GM21576 (cell line): Measurements from ENCODE around the gene ULBP2.
"Not testable (repeated sequence)": the region's sequence is repeated elsewhere in the genome, so short reads cannot be mapped to it uniquely, and the experiment has no call there.

Experiments
- ATAC-seq: cut with Tn5 transposase; IDR thresholded peaks from one replicate; pipeline ENCODE4 v1.9.1; 2021; ENCODE audit warnings: mild to moderate bottlenecking, moderate library complexity; ENCODE audit not compliant: unreplicated experiment

Gene ULBP2

DNA sequence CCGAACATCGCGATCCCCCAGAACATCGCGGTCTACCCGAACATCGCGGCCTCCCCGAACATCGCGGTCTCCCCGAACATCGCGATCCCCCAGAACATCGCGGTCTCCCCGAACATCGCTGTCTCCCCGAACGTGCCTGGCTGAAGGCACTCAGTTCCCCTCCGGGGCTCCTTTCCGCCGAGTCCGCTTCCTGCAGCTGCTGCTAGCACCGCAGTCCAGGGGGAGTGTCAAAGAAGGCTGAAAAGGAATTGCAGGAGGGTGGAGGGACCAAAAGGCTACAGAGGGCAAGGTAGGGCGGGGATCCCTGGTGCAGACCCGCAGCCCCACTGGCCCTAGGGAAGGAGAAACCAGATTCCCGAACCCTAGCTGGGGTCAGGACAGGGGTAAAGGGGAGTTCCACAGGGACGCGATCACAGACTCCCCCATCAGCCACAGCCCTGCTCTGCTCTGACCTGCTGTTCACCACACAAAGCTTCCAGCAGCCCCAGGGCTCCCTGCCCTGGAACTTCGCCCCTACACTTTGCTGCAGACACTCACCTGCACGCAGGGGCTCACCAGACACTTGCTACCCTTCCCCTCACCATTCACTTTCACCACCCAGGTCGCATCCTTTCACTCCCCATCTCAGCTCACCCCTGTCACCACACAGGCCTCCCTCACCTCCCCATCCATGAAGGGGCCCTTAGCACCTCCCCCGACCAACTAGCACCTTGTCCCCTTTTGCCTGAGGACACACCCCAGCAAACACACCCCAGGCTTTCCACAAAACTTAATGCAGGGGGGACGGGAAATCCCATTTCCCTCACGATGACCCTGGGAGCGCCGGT lies 23.6 kb downstream of the ULBP2 start:
- ATAC-seq, result no peak

DNA sequence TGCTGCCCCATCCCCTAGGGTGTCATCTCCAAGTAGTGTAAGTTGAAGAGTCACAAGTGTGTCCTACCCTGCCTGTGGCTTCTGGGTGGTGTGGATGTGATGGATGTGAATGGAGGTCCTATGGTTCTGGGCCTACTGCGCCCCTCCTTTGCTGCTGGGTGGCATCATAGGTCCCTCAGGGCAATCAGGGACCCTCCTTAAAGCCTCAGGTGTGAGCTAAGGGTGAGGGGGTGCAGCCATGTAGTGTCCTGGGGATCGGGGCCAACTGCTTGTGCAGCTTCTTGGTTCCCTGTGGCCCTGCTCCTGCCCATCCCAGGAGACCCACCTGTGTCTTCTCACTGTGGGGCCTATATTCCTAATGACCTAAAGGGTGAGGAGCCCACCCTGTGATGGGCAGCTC lies 24.5 kb downstream of the ULBP2 start:
- not testable (repeated sequence) for ATAC-seq

DNA sequence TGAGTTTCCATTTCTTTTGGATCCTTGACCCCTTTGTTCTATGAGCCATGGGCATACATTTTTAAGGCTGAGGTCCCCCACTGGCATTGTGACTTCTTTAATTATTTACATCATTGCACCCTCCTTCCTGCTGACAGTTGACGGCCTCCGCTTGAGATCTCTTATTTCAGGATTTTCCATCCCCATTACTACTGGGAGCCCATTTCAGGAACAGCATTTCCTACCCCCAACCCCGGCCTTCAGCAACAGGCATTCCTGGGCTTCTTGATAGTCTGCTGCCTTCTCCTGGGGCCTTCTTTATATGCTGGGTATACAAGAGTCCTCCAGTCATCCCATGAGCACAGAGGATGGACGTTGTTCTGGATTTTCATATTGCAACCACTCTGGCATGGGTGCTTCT lies 25.8 kb downstream of the ULBP2 start:
- no peak for ATAC-seq

DNA sequence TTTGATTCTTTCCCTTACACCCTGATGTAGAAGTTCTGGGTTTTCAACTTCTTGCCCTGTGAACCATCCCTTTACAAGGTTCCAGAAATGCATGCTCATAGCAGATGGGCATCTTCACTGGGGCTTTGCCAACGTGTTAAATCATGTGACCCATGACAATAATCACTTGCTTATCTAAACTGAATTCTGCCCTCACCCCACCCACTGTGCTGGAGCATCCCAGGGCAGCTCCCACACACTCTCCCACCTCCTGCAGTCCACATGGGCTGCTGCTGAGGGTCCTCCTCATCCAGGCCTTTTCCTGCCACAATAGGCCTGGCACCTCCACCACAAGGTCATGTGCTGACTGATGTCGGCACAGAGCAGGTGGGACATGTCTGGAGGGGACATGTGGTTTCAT lies 26.2 kb downstream of the ULBP2 start:
- ATAC-seq, result not testable (repeated sequence)

DNA sequence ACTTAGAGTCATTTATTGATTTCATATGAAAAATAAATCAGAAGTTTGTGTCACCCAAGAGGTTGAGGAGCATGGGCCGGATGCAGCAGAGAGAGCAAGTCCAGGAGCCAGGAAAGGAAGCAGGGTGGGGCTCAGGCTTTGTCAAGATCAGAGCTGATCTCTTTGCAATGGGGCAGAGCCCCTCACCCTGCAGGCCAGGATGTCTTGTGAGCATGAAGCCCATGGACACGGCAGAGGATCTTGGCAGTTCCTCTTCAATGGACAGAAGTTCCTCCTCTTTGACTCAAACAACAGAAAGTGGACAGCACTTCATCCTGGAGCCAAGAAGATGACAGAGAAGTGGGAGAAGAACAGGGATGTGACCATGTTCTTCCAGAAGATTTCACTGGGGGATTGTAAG lies 27.1 kb downstream of the ULBP2 start:
- ATAC-seq, result not testable (repeated sequence)

DNA sequence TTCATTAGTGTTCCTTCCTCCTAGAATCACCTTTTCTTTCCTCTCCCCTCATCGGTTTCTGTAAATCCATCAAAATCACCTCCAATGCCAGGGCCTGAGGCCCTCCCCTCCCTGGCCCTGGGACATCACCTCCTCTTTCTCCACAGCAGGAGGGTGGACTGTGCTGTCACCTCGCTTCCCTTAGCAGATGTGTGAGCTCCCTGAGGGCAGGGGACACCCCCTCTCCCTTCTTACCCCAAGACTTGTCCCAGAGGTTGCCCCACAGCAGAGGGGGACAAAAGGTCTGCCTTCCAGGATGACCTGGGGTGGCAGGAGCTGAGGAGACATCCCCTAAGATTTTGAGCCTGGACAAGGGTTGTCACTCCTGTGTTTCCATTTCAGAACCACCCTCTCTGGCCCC lies 27.8 kb downstream of the ULBP2 start:
- no peak for ATAC-seq

DNA sequence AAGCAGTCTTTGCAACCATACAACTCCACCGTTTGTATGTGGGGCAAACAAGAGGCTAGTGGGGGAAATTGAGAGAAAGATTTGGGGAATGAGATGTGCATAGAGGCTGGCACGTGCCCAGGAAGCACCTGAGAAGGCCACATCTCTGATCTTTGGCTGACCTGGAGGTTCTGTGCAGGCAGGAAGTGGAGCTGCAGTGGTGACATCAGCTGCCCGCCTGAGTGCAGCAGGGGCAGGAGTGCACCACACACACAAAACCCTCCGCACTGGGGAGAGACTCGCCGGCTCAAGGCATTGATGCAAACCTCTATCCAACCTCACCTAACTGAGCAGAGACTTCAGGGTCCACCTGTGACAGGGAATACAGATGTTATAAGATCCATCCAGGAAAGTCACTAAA lies 32.6 kb downstream of the ULBP2 start:
- ATAC-seq, result not testable (repeated sequence)

DNA sequence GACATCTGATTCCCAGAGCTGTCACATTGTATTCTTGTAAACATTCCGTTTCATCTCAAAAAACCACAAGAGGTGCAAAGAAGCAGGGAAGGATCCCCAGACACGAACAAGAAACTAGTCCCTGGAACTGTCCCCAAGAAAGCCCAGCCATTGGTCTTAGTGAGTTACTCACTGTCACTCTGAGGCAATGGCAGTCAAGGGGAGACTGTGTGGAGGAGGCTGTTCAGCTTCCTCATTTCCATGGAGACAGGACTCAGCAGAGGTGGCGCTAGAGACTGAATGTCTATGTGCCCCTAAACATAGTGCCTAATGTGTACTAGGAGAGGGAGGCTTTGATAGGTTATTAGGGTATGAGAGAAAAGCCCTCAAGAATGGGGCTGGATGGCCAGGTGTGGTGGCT lies 33.0 kb downstream of the ULBP2 start:
- no peak for ATAC-seq

DNA sequence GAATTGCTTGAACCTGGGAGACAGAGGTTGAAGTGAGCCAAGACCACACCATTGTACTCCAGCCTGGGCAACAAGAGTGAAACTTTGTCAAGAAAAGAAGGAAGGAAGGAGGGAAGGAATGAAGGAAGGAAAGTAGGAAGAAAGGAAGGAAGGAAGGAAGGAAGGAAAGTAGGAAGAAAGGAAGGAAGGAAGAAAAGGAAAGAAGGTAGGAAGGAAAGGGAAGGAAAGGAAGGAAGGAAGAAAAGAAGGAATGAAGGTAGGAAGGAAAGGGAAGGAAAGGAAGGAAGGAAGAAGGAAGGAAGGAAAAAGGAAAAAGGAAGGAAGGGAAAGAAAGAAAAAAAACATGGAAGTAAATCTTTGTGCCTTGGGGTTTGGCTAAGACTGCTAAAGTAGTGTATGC lies 33.6 kb downstream of the ULBP2 start:
- no peak for ATAC-seq

DNA sequence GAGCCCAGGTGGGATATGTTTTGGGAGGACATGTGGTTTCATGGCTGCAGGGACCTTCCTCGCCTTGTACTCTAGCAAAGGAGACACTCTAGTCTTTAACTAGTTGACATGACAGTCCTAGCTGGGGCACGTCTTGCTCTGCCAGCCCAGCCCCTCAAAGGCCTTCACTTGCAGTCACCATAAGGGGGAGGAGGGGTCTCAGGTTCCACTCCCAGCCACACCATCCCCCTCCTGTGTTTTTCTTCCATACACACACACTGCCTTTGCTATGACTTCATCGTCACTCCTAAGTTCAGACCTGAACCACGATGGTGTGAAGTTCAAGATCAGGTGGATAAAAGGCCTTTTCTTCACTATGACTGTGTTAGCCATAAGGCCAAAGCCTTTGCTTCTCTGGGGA lies 35.4 kb downstream of the ULBP2 start:
- no peak for ATAC-seq

DNA sequence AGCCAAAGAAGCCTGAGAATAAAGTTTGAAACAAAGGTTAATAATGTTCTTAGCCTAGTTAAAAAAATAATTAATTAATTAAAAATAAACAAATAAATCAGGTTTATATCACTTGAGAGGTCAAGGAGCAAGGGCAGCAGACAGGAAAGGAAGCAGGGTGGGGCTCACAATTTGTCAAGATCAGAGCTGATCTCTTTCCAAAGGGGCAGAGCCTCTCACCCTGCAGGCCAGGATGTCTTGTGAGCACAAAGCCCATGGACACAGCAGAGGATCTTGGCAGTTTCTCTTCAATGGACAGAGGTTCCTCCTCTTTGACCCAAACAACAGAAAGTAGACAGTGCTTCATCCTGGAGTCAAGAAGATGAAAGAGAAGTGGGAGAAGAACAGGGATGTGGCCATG lies 36.8 kb downstream of the ULBP2 start:
- no peak for ATAC-seq

DNA sequence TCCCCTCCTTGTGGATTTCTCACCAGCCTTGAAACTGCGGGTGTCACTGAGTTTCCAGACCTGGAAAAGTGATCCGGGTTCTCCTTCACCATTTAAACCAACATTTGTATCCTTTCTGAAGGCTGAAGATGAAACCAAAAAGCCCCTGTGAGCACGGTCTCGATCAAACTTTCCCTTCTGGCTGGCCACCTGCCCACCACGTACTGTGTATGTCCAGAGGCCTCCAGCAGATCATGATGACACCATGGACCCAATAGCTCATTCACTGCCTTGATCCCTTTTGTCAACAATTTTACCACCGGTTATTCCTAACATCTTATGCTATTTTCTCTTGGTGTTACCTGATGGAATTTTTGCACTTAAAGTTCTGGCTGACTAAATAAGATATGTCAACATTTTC lies 37.5 kb downstream of the ULBP2 start:
- ATAC-seq, result no peak

DNA sequence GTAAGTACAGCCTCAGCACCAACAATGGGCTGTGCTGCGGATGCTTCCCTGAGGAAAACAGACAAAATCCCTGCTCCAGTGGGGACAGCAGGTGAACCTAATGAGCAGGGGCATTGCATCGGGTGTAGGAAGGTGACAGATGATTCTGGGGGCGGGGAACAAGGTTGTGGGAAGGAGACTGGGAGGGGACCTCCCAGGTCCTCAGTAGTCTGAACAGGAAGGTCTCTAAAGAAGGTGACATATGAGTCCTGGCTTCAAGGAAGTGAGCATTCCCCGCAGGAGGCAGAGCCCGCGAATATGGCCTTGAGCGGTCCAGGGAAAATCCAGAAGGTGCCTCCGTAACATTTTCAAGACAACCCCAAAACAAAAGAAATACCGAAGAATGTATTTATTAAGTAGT lies 41.3 kb downstream of the ULBP2 start:
- ATAC-seq, result no peak

DNA sequence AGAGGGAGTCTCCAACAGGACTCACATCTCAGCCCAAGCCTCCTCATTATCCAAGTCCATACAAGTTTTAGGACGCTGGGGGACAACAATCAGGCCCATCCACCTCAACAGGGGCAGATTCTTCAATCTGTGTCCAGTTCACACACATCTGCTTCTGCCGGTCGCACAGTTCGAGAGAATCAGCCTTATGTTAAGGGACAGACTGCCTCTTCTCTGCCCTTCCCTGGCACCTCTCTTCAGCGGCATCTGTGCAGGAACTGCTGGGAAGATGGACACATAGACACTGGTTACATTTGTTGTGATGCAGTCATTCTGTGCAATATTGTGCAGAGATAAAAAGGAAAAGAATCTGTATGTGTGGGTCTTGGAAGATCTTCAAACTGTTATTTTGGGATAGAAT lies 43.0 kb downstream of the ULBP2 start:
- ATAC-seq, result no peak

DNA sequence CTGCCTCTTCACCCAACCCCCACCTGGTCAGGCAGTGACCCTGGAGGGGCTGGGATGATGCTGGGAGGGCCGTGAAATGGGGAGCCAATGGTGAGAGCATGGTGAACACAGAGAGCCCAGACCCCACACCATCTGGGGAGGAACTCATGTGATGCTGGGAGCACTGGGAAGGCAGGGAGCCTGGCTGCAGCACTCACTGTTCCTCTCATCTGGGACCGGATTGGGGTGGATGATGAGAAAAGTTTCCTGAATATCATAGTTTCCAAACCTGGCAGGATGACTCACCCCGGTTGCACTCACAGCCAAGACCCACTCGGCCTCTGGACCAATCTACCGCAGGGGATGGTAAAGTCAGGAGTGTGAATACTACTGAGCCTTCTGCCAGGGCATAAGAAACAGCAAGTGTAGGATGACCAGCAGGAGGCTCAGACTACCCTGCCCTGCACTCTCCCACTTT lies 43.7 kb downstream of the ULBP2 start:
- no peak for ATAC-seq

DNA sequence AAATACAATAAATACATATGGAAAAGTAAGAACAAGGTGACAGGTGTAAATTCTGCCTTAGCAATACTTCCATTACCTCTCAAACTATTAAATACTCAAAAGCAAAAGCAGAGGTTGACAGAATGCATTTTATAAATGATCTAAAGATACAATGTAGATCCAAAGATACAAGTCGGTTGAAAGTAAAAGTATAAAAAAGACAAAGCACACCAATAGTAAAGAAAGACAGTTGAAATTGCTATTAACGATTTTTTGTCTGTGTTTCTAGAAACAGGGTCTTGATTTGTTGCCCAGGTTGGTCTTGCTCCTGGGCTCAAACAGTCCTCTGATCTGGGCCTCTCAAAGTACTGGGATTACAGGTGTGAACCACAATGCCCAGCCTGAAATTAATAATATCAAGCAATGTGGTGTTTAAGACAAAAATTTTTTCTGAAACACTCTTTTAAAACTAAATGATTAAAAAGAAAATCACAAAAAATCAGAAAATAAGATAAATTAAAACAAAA lies 45.8 kb downstream of the ULBP2 start:
- ATAC-seq, result no peak

DNA sequence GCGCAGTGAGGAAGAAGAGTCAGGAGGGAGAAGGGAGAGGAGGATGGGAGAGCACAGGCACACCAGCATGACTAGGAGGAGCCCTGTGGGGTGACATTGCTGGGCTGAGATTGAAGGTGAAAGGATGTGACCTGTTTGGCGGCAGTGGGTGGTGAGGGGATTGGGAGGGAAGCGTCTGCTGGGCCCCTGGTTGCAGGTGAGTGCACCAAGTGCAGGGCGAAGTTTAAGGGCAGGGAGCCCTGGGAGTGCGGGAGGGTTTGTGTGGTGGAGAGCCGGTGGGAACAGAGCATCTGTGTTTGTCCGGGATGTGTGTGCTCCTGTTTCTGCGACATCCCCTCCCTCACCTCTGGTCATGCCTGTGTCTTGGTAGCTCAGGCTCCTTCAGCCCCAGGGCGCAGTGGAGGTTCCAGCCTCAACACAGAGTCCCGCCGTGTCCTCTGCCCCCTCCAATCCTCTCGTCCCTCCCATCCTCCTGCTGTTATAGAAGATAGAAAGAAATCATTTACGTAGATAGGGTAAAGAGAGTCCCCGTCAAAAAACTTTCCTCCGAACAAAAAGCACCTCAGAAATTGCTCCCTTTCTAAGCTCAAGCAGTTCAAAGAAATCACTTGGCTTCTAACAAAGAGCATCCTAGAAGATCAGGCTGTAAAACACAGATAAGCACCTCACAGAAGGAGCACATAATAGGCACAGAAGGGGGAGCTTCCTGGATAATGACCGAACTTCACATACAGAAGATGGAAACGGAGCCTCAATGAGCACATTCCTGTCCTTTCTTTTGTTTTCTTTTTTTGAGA lies 46.9 kb downstream of the ULBP2 start:
- ATAC-seq, result no peak

DNA sequence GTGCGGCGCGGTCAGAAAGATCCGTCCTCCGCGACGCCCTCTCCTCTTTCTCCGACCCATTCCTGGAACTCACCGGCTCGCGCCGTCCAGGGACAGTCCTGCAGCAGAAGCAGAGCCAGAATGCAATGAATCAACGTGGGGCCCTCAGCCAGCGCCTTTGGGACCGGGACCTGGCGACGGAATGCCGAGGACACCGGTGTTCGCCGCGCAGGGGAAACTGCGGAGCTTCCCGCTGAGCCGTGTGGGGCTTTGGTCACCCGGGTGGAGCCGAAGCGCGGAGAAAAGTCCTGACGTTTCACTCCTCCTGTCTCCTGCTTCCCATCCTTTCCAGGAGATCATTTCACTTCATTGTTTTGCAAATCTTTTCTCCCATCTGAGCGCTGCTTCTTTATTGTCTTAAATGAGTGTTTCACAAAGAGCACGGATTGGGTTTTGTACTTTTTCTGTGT lies 48.4 kb downstream of the ULBP2 start:
- ATAC-seq, result no peak

DNA sequence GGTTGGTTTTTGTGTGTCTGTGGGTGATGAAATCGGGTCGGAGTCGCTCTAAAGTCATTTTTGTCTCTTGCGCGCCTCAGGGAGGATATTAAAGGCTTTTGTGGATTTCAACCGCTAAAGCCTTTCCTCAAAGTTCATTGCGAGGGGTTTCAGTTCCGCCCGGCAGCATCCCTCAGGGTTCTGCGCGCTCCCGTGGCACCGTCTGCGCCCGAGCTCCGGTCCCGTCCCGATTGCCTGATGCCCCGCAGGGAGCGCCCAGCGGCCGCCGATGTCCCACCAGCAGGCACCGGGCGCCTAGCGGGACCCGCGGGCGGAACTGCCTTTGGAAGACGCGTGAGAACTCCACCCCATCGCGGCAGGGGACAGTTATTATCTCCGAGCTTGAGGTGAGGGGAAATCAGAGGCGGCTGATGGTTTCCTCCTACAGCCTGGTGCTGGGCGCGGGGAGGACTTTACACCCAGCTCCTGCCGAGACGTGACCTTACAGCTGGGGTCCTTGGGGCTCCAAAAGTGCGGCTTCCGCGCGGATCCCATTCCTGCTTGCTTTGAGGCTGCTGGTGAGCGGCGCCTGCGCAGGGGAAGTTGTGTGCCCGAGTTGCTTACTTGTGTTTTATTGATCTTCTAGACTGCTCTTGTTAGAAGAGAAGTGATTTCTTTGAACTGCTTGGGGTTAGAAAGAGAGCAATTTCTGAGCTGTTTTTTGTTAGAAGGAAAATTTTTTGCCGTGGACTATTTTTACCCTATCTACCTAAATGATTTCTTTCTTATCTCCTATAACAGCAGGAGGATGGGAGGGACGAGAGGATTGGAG lies 49.1 kb downstream of the ULBP2 start:
- no peak for ATAC-seq

DNA sequence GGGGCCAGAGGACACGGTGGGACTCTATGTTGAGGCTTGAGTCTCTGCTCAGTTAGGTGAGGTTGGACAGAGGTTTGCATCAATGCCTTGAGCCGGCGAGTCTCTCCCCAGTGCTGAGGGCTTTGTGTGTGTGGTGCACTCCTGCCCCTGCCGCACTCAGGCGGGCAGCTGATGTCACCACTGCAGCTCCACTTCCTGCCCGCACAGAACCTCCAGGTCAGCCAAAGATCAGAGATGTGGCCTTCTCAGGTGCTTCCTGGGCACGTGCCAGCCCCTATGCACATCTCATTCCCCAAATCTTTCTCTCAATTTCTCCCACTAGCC lies 49.6 kb downstream of the ULBP2 start:
- not testable (repeated sequence) for ATAC-seq

DNA sequence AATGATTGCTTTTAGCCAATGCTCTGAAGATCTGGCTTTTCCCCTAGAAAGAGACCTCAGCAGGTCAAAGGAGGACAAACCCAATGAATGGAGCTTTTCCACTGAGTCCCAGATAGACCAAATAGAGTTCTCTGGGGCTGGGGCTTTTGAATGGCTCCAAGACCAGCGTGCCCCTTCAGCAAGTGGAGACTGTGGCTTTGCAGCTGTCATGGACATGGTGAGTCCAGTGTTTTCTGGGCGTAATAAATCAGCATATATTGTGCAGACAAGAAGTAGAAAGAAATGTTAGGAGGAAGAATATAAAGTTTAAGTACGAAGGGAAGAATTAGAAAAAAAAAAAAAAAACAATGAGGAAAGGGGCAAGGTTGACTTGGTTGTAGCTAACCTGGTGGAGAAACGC lies 50.0 kb downstream of the ULBP2 start:
- ATAC-seq, result no peak
